Panc1 (cell line): ENCODE results near the gene KCNE3. TPM values are rescaled to one million over a fixed set of nuclear protein-coding genes. Genes with fewer than 3 reads are reported as not detected.

Experiments used
- ATAC-seq: fragments of 200-7000 bp; cut with Tn5 transposase; 2 replicates; pipeline ENCODE4 v1.9.1; 2020; ENCODE audit warnings: mild to moderate bottlenecking, moderate library complexity
- BruUV-seq: library from RNA; stranded (reverse); fragments of 400-500 nt; replicated peaks from 2 replicates; lab custom pipeline; 2021; lab: Mats Ljungman, UMichigan
- CTCF ChIA-PET: fragments of 300-600 bp; sonication (Branson Sonifier 250); formaldehyde crosslinking; loops from one replicate; lab custom pipeline; 2022; ENCODE audit warnings: antibody characterized with exemption; lab: Charles Lee
- POLR2A ChIA-PET: fragments of 300-600 bp; sonication (Branson Sonifier 250); formaldehyde crosslinking; loops from one replicate; lab custom pipeline; 2022; ENCODE audit warnings: antibody characterized with exemption; lab: Charles Lee
- DNase-seq: peaks from one replicate; pipeline ENCODE4 v3.0.0-alpha.2; 2010; ENCODE audit warnings: low read depth, low spot score
- H3K27ac ChIP-seq: 2 replicates; pipeline ENCODE4 v1.5.1; 2011; ENCODE audit warnings: mild to moderate bottlenecking, low read length, inconsistent platforms
- H3K27me3 ChIP-seq: fragments of 200-500 bp; sonication (Bioruptor generic); 2 replicates; pipeline ENCODE4 v1.6.0; 2014; ENCODE audit warnings: low read length, inconsistent platforms; ENCODE audit not compliant: control insufficient read depth, insufficient read depth
- H3K36me3 ChIP-seq: fragments of 200-500 bp; sonication (Bioruptor generic); 2 replicates; pipeline ENCODE4 v1.5.1; 2014; ENCODE audit warnings: inconsistent platforms, mild to moderate bottlenecking, low read length, moderate library complexity; ENCODE audit not compliant: control insufficient read depth, insufficient read depth
- H3K4me1 ChIP-seq: 2 replicates; pipeline ENCODE4 v1.5.1; 2011; ENCODE audit warnings: inconsistent platforms, mild to moderate bottlenecking, low read length, moderate library complexity; ENCODE audit not compliant: control insufficient read depth, insufficient read depth
- H3K4me3 ChIP-seq, 2 experiments: 2 replicates each; pipeline ENCODE4 v1.5.1; 2011 to 2012; ENCODE audit warnings: low read depth in 2 of 2, low read length in 2 of 2, mild to moderate bottlenecking in 2 of 2, inconsistent platforms in 1 of 2, moderate library complexity in 1 of 2
- H3K9me3 ChIP-seq: fragments of 200-500 bp; sonication (Bioruptor generic); 2 replicates; pipeline ENCODE4 v1.5.1; 2014; ENCODE audit warnings: low read depth, mild to moderate bottlenecking, inconsistent platforms, low read length, moderate library complexity; ENCODE audit not compliant: control insufficient read depth, insufficient read depth
- CTCF ChIP-seq: fragments of 450-650 bp; IDR thresholded peaks from 2 replicates; pipeline ENCODE4 v1.5.1; 2017; ENCODE audit warnings: mild to moderate bottlenecking
- POLR2AphosphoS5 ChIP-seq: IDR thresholded peaks from 2 replicates; pipeline ENCODE4 v1.6.1; 2012; ENCODE audit warnings: mild to moderate bottlenecking, low read depth, low read length, moderate library complexity
- REST ChIP-seq, 2 experiments: IDR thresholded peaks; 2 replicates each; pipeline ENCODE4 v1.6.1; 2011 to 2012; ENCODE audit warnings: low read depth in 2 of 2, control low read depth in 1 of 2, low read length in 1 of 2, mild to moderate bottlenecking in 1 of 2, moderate library complexity in 1 of 2; ENCODE audit not compliant: insufficient read depth in 1 of 2
- SIN3A ChIP-seq: IDR thresholded peaks from 2 replicates; pipeline ENCODE4 v1.6.1; 2012; ENCODE audit warnings: low read depth, mild to moderate bottlenecking, low read length, moderate library complexity, borderline replicate concordance; ENCODE audit not compliant: insufficient read depth
- TCF7L2 ChIP-seq: IDR thresholded peaks from 2 replicates; pipeline ENCODE4 v1.6.1; 2011; ENCODE audit warnings: mild to moderate bottlenecking, low read depth, low read length, inconsistent platforms
- in situ Hi-C: cut with HindIII; loops from 2 replicates; pipeline ENCODE4 v1.10.0; 2016; ENCODE audit warnings: low sequenced_read_pairs, low pct_unique_long_range_greater_than_20kb
- intact Hi-C: fragments of 100-400 bp; cut with micrococcal nuclease; formaldehyde crosslinking; loops from one replicate; pipeline ENCODE4 v1.10.0; 2022; ENCODE audit not compliant: unreplicated experiment
- total RNA-seq: library from RNA; stranded (reverse); gene quantifications from one replicate; pipeline ENCODE4 v1.2.1, GENCODE V29; 2021; ENCODE audit not compliant: unreplicated experiment

KCNE3 gene
- total RNA-seq, 1 experiment from 2014 or later, result 0.15 TPM

- in situ Hi-C loops (no loop called here), intact Hi-C loops (no loop called here)
- H3K4me1 ChIP-seq, result no peaks in the 10 kb centered on the region
- no peaks in the 10 kb centered on the region for H3K36me3 ChIP-seq
- no peak for DNase-seq
- no peaks in the 10 kb centered on the region for H3K9me3 ChIP-seq
- TF ChIP-seq SIN3A, result no peak
- TF ChIP-seq CTCF, result no peak
- TF ChIP-seq TCF7L2, result no peak
- TF ChIP-seq REST (IDR thresholded peaks at IDR 0.05; ENCODE audit: insufficient read depth in 1 of 2, low read depth in 2 of 2, low read length in 1 of 2), result no peak
- TF ChIP-seq POLR2AphosphoS5, result no peak
- POLR2A ChIA-PET, result no interaction called here
- H3K4me3 ChIP-seq, result no peak overlapping the region
- ATAC-seq, result no peak
- CTCF ChIA-PET, result no interaction called here
- no peaks in the 10 kb centered on the region; the same call in 1 of the 2 replicates for H3K27me3 ChIP-seq
- H3K27ac ChIP-seq, result no peak overlapping the region
- BruUV-seq, result no TSS peak
These were observed 11.8 kb upstream of the KCNE3 start for GRCh38 chr11:74478877-74479731.

GRCh38 chr11:74476536-74476935 is 9.2 kb upstream of the KCNE3 start:
- no peaks in the 10 kb centered on the region for H3K4me1 ChIP-seq

More at GRCh38 chr11:74476536-74476935, 9.2 kb upstream of the KCNE3 start:
- ATAC-seq, result no peak
- Histone ChIP-seq H3K36me3 (no peaks in the 10 kb centered on the region), H3K27ac (no peak overlapping the region), H3K9me3 (no peaks in the 10 kb centered on the region), H3K27me3 (peaks cover 2% of the 10 kb centered on the region), H3K4me3 (no peak overlapping the region)
- ChIA-PET POLR2A (no interaction called here), CTCF (interaction anchor here (1.1 kb wide), 1 partner anchor 23 kb away, joined by 6 read pairs; no protein-coding TSS in a partner anchor)
- in situ Hi-C loops (no loop called here), intact Hi-C loops (no loop called here)
- DNase-seq, result no peak
- BruUV-seq, result no TSS peak
- TF ChIP-seq TCF7L2 (no peak), CTCF (no peak), REST (IDR thresholded peaks at IDR 0.05; ENCODE audit: insufficient read depth in 1 of 2, low read depth in 2 of 2, low read length in 1 of 2) (no peak), POLR2AphosphoS5 (no peak)
